Skeletal muscle cell (primary cell): ENCODE measurements around the gene STOX2.
"Not testable (repeated sequence)": the region's sequence is repeated elsewhere in the genome, so short reads cannot be mapped to it uniquely, and the experiment has no call there.

Experiments
- DNase-seq: peaks from one replicate; pipeline ENCODE4 v3.0.0-alpha.2; 2010; ENCODE audit warnings: low read depth
- H3K4me3 ChIP-seq: 2 replicates; pipeline ENCODE4 v1.5.1; 2011; ENCODE audit warnings: low read depth, mild to moderate bottlenecking, control low read depth, low read length, moderate library complexity

Gene STOX2

DNA sequence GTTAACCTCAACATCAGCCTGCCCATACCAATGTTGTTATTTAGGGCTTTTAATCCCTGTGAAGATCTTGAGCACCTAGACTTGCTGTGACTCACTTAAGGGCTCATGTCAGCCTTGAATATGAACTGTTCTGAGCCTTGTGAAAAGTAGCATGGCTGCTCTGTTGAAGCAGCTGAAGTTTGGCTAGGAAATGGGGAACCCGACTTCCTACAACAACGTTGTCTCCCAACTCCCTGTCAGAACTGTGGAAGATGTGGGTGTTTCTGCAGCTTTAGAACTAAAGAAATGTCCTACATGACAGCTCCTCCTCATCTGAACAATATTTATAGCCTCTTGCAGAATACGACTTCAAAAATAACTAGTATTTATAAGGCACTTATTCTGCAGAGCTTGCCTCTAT, 27.5 kb downstream of the STOX2 start:
- DNase-seq: no peak
- no peak overlapping the region for H3K4me3 ChIP-seq

DNA sequence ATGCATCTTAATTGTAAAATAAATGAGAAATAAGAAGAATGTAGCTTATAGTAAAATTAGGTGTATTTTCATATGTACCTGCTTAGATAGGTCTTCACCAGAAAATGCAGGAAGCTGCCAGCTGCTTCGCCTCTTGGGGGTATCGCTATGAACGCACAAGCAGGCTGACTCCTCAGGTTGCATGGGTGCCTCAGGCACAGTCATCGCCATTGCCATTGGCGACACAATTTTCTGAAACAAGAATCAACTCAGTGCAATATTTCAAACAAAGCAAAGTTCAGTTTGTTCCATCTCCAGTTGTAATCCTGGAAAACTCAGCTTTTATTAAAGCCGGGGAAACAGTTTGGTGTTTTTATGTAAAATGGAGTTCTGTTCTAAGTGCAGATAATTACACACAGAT, 29.7 kb downstream of the STOX2 start:
- no peak overlapping the region for H3K4me3 ChIP-seq
- no peak for DNase-seq

DNA sequence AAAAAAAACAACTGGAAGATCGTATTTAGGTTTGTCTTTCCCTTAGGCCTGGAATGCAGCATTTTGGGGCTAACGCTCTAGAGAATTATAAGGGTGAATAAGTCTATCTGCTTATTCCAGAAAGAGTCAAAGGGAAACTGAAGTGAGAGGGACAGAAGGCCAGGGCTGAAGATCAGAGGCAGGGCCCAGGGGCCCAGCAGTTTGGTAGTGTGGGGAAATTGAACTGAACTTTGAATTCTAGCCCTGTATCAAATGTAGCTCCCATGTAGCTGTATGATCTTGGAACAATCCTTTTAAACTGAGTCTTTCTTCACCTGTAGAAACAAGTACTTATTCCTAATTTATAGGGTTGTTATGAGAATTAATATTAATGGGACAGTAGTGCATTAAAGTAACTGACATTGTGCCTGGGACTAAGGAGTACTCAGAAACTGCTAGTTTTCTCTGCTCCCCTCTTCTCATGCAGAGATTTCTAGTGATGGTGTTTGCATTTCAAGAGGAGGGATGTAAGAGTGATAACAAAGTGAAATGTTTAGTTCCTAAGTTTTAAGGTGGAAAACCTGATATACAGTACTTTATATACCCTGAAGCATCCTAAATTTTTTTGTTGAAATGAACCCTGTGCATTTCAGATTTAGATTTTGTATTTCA, 30.4 kb downstream of the STOX2 start:
- H3K4me3 ChIP-seq: no peak overlapping the region
- DNase-seq: no peak

DNA sequence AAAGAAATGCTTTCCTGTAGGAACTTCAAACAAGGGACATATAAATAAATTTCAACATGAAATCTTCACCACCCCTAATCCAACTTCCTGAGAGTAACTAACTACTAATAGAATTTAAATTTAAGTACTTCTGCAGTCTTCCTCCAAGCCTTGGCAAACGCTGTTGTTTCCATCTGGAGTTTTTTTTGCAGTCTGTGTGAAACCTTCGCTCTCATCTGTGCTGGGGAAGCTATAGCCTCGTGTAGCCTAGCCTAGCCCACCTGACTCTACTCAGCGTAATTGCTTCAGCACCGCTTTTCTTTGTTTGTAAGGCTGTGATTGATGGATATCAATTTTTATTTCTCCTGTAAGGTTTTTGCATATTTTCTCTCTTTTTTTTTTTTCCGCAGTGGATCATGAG, 30.9 kb downstream of the STOX2 start:
- no peak for DNase-seq
- H3K4me3 ChIP-seq: no peak overlapping the region

DNA sequence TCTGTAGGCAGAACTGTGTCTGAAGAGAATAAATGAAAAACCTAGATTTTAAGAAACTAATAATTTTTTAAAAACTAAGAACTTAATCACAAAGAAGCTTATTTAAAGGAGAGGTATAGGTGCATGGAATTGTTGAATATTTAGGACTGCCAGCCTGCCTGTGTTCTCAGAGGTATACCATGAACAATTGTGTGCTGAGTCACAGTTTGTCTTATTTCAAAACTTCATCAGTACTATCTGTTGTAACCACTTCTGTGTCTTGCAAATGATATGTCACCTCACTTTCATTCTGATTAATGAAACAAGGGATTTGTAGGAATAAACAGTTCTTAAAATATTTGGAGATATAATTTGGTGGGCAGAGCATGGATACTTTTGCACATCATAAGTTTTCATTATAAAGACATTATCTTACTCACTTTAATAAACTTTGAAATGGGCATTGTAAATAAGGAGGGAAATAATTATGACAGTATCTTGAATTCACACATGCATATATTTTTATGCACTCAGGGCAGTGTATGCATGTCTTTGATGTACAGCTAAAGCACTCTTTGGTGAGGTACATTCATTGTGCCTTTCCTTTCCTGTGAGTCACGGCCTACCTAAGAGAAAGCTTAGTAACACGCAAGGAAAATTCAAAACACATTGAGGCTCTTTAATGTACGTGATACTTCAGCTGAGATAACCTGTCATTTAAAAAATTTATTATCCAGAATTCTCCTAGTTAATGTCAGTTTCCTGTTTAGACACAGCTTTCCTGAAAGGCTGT, 31.7 kb downstream of the STOX2 start:
- no peak for DNase-seq

DNA sequence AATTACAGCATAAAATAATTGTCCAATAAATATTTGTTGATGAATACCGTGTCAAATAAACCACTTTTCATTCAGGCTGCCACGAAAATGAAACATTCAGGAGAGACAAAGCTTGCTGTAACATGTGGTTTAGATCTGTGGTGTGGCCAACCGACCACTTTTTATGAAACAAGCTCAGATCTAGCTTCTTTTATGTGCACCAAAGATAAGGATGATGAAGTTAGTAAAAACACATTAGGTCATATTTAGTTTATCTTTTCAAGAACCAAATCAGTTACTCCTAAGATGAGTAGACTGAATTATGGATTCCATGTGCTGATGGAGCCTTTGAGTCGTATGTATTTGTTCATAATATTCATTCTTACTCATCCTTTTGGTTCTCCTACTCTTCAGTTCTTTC, 35.8 kb downstream of the STOX2 start:
- DNase-seq: no peak

More for the DNA sequence above, 31.7 kb downstream of the STOX2 start:
- no peak overlapping the region for H3K4me3 ChIP-seq

DNA sequence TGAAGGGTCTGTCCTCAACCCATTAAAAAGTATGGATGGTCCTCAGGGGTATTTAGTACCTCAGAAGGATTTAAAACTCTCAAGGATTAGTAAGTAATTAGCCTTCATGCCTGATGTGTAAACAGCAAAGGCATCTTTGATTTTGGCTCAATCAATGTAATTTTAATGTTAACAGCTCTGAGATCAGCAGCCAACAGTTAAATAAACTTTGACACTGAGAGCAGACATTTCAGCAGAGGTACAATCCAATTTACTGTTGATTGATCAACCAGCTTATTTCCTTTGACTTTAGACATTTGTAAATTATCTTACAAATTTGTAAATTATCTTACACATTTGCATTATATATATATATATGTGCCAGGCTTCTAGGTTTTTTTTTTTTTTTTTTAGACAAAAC, 36.9 kb downstream of the STOX2 start:
- H3K4me3 ChIP-seq: no peak overlapping the region
- no peak for DNase-seq

More for the DNA sequence above, 35.8 kb downstream of the STOX2 start:
- H3K4me3 ChIP-seq: no peak overlapping the region

DNA sequence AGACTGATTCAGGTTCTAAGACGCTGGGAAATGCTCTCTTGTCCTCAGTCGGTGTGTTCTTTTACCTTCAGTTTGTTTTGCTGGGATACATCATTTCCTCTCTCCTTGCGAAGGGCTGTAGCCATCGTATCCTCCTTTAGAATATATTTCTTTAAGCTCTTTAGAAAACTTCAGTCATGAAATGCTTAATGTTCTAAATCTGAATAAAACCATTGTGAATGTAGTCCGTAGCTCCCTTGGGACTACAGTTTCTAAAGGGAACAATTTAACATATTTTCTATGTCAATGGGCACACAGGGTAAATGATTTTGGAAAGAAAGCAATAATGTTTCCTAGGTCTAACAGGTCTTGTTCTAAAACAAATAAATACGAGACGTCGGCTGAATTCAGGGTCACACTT, 40.6 kb downstream of the STOX2 start:
- H3K4me3 ChIP-seq: no peak overlapping the region
- DNase-seq: no peak

DNA sequence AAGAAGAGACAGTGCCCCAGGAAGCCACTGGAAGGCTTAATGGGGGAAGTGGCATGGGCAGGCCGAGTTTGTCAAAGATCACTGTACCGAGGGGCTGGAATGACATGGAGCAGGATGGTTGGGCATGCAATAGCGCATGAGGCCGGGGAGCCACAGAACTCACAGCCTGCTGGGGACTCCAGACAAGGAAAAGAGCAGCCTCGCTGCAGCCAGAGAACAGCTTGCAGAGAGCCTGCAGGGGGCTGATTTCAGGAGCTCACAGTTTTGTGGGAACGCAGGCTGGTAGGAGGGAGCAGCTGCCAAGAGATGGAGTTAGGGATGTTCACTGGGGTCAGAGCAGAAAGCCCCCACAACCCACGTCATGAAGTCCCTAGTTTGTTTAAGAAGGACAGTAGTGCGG, 45.4 kb downstream of the STOX2 start:
- DNase-seq: no peak
- H3K4me3 ChIP-seq: no peak overlapping the region

DNA sequence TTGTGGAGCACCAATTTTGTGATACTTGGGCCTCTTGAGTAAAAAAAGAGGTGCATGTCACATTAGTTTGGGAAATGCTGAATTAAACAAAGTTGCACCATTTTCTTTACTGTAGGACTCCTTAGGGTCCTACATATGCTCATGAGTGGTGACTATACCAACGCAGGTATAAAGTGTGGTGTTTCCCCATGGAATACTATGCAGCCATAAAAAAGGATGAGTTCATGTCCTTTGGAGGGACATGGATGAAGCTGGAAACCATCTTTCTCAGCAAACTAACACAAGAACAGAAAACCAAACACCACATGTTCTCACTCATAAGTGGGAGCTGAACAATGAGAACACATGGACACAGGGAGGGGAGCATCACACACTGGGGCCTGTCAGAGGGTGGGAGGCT, 47.5 kb downstream of the STOX2 start:
- not testable (repeated sequence) for DNase-seq, H3K4me3 ChIP-seq

DNA sequence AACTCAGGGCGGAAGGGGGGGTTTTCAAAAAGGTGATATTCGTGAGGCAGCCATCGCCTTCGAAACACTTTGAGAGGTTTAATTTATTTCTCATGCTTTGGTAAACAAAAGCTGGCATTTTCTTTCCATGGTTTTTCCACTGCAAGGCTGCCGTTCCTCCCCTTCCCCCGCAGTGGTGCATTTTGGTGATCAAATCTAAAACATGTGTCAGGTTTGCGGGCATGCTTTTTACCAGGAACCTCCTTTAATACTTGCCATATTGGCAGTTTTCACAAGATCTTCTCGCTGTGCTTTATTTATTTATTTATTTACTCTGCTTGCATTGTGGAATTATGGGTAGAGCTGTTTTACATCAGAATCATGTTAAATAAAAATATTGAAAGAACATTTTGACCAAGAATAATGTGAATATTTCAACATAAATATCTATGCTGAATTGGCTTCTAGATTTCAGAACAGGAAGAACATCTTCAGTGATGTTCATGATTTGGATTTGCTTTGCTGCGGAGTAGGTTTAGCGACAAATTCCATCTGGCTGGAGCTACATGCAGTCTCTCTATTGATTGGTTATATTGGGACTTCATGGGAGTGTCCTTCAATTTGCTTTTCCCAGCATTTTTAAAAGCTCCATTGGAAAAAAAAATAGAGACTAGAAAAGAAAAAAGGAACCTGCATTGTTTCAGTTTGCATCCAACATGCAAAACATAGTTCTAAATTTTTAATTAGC, 54.4 kb downstream of the STOX2 start:
- H3K4me3 ChIP-seq: no peak overlapping the region
- DNase-seq: no peak

DNA sequence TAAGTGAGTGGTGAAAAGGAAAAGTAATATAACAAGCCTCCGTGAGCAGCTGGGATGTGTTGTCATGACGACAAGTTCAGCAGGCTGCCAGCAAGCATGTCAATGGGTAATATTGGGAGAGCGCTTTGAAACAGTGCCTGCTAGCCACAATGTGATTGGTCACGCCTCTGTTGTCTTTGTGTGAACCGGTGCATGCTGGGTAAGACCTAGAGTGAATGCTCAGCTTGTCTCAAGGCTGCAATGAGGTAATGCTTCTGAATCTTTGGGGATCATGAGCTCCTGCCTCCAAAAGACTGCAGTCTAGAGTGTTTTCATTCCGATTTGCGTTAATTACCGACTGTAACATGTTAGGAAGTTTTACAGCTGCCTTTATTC, 54.9 kb downstream of the STOX2 start:
- H3K4me3 ChIP-seq: no peak overlapping the region
- DNase-seq: peak; percentile 11

DNA sequence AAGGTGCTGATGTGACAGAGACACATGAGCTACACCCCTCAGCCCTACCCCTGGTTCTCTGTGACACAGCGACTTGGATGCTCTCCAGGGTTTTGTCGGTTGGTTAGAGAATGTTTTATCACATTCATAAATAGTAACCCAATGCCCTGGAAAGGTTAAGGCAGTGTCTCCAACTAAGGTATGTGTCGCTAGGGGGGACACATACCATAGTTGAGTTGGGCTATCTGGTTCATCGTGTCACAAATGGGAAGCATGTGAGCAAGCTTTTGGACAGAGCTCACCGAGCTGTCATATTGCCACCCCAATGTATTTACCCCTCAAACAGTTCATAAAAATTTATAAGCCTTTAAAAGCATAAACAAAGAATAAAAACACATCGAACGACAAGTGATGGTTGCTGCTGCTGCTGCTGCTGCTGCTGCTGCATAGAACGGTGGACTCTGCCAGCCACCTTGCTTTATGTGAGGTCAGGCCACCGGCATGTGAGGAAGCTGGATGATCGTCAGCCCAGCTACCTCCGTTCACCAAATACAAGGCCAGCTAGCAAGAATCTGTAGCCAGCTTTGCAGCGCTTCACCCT, 55.9 kb downstream of the STOX2 start:
- no peak for DNase-seq
- no peak overlapping the region for H3K4me3 ChIP-seq

DNA sequence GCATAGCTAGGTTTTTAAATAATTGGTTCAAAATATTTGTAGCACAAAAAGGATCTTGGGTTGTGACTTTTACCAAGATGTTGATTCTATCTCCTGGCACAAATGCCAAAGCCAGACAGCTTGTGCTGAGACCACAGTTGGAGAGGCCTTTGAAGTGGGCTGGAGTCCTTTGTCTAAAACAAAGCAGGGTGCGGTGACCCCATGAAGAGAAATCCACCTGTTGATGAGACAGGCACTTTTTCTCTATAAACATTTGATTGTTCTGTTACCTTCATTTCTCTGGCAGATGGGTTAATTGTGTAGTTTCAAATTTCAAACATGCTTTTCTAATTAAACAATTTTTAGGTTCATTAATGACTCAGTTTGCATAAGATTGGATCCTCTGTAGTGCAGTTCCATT, 56.7 kb downstream of the STOX2 start:
- DNase-seq: no peak
- H3K4me3 ChIP-seq: no peak overlapping the region

DNA sequence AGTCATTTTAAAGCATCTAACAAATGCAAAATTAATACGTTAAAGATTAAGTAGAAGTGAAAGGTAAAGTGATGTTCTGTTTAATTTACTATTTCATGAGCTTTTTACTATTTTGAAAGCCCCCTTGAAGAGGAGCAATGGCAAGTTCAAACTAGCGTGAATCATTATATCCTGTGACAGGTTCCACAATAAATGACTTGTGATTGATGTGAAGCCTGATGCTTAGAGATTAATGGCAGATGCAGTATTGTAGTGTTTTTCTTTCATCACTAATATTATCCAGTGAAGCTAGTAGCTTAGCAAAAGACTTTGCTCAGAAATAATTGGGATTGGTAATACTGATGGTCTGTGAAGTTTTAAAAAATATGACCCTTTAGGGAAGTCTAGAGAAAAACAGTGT, 57.3 kb downstream of the STOX2 start:
- DNase-seq: no peak

DNA sequence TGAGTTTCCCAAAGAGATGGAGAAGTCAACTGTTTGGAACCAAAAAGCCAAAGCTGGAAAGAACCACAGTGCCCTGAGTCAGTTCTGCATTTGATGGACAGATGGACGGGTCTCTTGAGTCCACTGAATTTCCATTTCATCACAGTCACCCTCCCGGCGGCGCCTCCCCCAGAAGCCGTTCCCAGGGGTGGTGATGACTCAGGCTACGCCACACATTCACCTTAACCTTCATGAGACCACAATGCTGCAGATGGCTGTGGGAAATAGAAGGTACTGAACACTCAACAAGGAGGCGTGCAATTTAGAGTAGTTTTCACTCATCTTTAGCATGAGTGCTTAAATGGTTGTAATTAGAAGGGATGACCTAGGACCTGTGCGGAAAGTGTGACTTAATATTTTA, 61.3 kb downstream of the STOX2 start:
- H3K4me3 ChIP-seq: no peak overlapping the region
- DNase-seq: no peak

More for the DNA sequence above, 57.3 kb downstream of the STOX2 start:
- no peak overlapping the region for H3K4me3 ChIP-seq

DNA sequence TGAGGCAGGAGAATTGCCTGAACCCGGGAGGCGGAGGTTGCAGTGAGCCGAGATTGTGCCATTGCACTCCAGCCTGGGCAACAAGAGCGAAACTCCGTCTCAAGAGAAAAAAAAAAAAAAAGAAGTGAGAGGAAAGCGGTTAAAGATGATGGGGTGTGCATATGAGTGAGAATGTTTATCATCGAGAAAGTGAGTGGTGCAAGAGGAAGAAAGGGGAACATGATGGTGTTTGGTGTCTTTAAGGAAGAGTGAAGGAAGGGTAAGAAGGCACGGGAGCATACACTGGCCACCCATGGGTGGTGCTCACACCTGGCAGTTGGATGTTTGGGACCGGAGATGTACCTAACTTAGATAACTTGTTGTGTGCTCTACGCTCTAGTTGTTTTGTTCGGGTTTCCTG, 62.2 kb downstream of the STOX2 start:
- no peak overlapping the region for H3K4me3 ChIP-seq
- no peak for DNase-seq

DNA sequence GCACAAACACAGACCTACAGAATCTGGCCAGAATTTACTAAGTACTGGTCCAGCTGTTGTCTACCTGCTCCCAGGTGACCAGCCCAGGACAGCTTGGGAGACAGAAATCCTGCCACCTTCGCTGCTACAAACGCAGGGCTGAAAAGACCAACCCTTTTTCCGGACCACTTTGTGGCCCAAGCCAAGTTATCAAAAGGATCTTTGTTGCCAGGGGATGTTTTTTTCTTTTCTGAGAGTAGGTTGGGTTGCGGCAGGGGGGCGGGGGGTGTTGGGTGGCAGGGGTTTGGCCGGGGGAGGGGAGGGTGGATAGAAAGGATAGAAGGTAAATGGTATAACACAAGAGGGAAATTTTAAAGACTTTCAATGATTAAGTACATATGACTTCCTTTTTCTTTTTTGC, 63.4 kb downstream of the STOX2 start:
- no peak for DNase-seq
- H3K4me3 ChIP-seq: no peak overlapping the region

DNA sequence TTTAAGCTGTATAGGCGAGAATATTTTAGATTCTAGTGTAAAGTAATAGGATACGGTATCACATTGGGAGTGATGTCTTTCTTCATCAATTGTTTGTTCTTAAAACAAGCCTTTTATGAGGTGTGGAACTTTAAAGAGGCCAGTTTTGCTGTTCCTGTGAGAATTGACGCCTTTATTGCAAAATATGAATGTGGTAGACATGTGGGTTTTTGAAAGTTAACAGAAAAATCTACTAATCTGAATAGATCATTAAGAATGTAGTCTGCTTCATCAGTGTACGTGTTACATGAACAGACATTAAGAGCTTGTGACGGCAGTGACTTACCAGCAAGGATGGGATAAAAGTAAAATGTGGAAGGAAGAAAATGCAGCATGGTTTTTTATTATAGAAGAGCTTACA, 63.8 kb downstream of the STOX2 start:
- no peak overlapping the region for H3K4me3 ChIP-seq
- no peak for DNase-seq

DNA sequence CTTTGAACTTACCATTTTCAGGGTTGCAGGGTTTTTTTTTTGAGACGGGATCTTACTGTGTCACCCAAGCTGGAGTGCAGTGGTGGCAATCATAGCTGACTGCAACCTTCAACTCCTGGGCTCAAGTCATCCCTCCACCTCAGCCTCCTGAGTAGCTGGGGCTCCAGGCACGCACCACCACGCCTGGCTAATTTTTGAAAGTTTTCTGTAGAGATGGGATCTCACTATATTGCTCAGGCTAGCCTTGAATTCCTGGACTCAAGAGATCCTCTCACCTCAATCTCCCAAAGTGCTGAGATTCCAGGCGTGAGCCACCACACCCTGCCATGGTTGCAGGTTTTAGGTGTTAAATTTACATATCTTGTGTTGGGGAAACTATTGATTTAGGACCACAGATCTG, 64.5 kb downstream of the STOX2 start:
- H3K4me3 ChIP-seq: no peak overlapping the region
- DNase-seq: no peak
